Stimulated activated CD4-positive, alpha-beta T cell treated with anti-CD3 and anti-CD28 coated beads, Interleukin-12 subunit alpha, Interleukin-12 subunit beta, amount 100 ng/mL, for 4 hours (primary cell): Measurements from ENCODE around the gene CRACDL.

Experiments used
- DNase-seq: peaks from one replicate; pipeline ENCODE4 v3.0.0-alpha.2; 2020

The CRACDL gene

GRCh38 chr2:98823196-98824170 lies 112.5 kb downstream of the CRACDL start:
- DNase-seq, result no peak

GRCh38 chr2:98822301-98823164 lies 113.5 kb downstream of the CRACDL start:
- peak; percentile 59 for DNase-seq

GRCh38 chr2:98821629-98822135 lies 114.3 kb downstream of the CRACDL start:
- DNase-seq, result no peak

- DNase-seq, result no peak
These were observed 116.7 kb downstream of the CRACDL start for GRCh38 chr2:98819231-98819766.

- no peak for DNase-seq
These were observed 117.9 kb downstream of the CRACDL start for GRCh38 chr2:98818164-98818563.

- no peak for DNase-seq
These were observed 119.7 kb downstream of the CRACDL start for GRCh38 chr2:98816281-98816680.

- DNase-seq, result no peak
These were observed 120.2 kb downstream of the CRACDL start for GRCh38 chr2:98815795-98816194.

- no peak for DNase-seq
These were observed 124.3 kb downstream of the CRACDL start for GRCh38 chr2:98811766-98812165.

- DNase-seq, result no peak
These were observed 125.5 kb downstream of the CRACDL start for GRCh38 chr2:98810588-98810928.

GRCh38 chr2:98809878-98810587 lies 126.0 kb downstream of the CRACDL start:
- DNase-seq, result no peak

- no peak for DNase-seq
These were observed 126.9 kb downstream of the CRACDL start for GRCh38 chr2:98809116-98809515.

- no peak for DNase-seq
These were observed 127.5 kb downstream of the CRACDL start for GRCh38 chr2:98808546-98808945.

GRCh38 chr2:98807929-98808328 lies 128.1 kb downstream of the CRACDL start:
- DNase-seq, result no peak

GRCh38 chr2:98807221-98807620 lies 128.8 kb downstream of the CRACDL start:
- no peak for DNase-seq

- no peak for DNase-seq
These were observed 129.8 kb downstream of the CRACDL start for GRCh38 chr2:98806236-98806697.

- no peak for DNase-seq
These were observed 130.4 kb downstream of the CRACDL start for GRCh38 chr2:98805412-98806171.

GRCh38 chr2:98804736-98805135 lies 131.3 kb downstream of the CRACDL start:
- no peak for DNase-seq

GRCh38 chr2:98804265-98804650 lies 131.8 kb downstream of the CRACDL start:
- DNase-seq, result no peak

GRCh38 chr2:98803405-98804264 lies 132.4 kb downstream of the CRACDL start:
- DNase-seq, result no peak

- DNase-seq, result no peak
These were observed 133.7 kb downstream of the CRACDL start for GRCh38 chr2:98802344-98802743.

- DNase-seq, result no peak
These were observed 134.1 kb downstream of the CRACDL start for GRCh38 chr2:98801921-98802321.
